ENCODE data around the gene TXNRD1.
A peak's percentile ranks its signal among the peaks of the same experiment; 100 is the strongest.

The TXNRD1 gene

GRCh38 chr12:104212516-104212915, 3.1 kb upstream of the TXNRD1 start:
- no peak for TF ChIP-seq FOXP2 (optimal IDR thresholded peaks at IDR 0.05; ENCODE audit: borderline replicate concordance, extremely low read depth, extremely low read length, insufficient read depth)
- no peak for TF ChIP-seq POLR2AphosphoS5 (IDR thresholded peaks at IDR 0.05; ENCODE audit: low read depth, low read length)
- no peak for TF ChIP-seq TAF1 (IDR thresholded peaks at IDR 0.05; ENCODE audit: borderline replicate concordance, insufficient read depth, low read length)
- TF ChIP-seq, protein P1, sequence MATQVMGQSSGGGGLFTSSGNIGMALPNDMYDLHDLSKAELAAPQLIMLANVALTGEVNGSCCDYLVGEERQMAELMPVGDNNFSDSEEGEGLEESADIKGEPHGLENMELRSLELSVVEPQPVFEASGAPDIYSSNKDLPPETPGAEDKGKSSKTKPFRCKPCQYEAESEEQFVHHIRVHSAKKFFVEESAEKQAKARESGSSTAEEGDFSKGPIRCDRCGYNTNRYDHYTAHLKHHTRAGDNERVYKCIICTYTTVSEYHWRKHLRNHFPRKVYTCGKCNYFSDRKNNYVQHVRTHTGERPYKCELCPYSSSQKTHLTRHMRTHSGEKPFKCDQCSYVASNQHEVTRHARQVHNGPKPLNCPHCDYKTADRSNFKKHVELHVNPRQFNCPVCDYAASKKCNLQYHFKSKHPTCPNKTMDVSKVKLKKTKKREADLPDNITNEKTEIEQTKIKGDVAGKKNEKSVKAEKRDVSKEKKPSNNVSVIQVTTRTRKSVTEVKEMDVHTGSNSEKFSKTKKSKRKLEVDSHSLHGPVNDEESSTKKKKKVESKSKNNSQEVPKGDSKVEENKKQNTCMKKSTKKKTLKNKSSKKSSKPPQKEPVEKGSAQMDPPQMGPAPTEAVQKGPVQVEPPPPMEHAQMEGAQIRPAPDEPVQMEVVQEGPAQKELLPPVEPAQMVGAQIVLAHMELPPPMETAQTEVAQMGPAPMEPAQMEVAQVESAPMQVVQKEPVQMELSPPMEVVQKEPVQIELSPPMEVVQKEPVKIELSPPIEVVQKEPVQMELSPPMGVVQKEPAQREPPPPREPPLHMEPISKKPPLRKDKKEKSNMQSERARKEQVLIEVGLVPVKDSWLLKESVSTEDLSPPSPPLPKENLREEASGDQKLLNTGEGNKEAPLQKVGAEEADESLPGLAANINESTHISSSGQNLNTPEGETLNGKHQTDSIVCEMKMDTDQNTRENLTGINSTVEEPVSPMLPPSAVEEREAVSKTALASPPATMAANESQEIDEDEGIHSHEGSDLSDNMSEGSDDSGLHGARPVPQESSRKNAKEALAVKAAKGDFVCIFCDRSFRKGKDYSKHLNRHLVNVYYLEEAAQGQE (IDR thresholded peaks at IDR 0.05; ENCODE audit: insufficient read depth in 1 of 2, low read depth in 2 of 2, low read length in 2 of 2) = no peak
- no peak for TF ChIP-seq SIN3A (IDR thresholded peaks at IDR 0.05; ENCODE audit: borderline replicate concordance, insufficient read depth, low read length)

DNA sequence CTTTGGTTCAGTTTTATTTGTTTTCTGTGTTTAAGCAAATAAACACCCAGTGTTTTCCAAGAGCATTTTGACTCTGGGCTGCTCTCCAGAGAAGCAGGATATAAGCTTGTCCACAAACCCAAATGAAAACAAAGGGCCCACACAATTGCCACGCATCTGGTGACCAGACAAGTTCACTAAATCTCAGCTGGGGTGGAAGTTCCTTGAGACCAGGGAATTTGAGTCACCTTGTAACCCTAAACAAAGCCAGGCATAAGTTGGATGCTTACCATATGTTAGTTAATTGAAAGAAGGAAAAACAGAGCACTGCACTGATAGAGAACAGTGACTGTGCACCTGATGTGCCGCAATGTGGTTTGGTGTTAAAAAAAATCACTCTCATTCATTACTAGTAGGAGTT, 1.6 kb upstream of the TXNRD1 start:
- no peak for TF ChIP-seq TAF1 (IDR thresholded peaks at IDR 0.05; ENCODE audit: borderline replicate concordance, insufficient read depth, low read length)
- no peak for TF ChIP-seq FOXP2 (optimal IDR thresholded peaks at IDR 0.05; ENCODE audit: borderline replicate concordance, extremely low read depth, extremely low read length, insufficient read depth)
- TF ChIP-seq POLR2AphosphoS5 (IDR thresholded peaks at IDR 0.05; ENCODE audit: low read depth, low read length) = no peak; the same call in 1 of the 2 replicates
- 0 out of 2 replicates have a peak, but pooled peaks have one; percentile 51 for TF ChIP-seq SIN3A (IDR thresholded peaks at IDR 0.05; ENCODE audit: borderline replicate concordance, insufficient read depth, low read length)
- TF ChIP-seq, protein P1 (IDR thresholded peaks at IDR 0.05; ENCODE audit: insufficient read depth in 1 of 2, low read depth in 2 of 2, low read length in 2 of 2) = 0 out of 4 replicates have a peak, but pooled peaks of 1 of the 2 experiments have one; percentile 58

- TF ChIP-seq TAF1 (IDR thresholded peaks at IDR 0.05; ENCODE audit: borderline replicate concordance, insufficient read depth, low read length) (no peak), SIN3A (IDR thresholded peaks at IDR 0.05; ENCODE audit: borderline replicate concordance, insufficient read depth, low read length) (no peak), FOXP2 (optimal IDR thresholded peaks at IDR 0.05; ENCODE audit: borderline replicate concordance, extremely low read depth, extremely low read length, insufficient read depth) (no peak), POLR2AphosphoS5 (IDR thresholded peaks at IDR 0.05; ENCODE audit: low read depth, low read length) (no peak)
- TF ChIP-seq, protein P1 (IDR thresholded peaks at IDR 0.05; ENCODE audit: insufficient read depth in 1 of 2, low read depth in 2 of 2, low read length in 2 of 2) = no peak
Observed at GRCh38 chr12:104216521-104216924, 944 bp downstream of the TXNRD1 start.

- no peak for TF ChIP-seq SIN3A (IDR thresholded peaks at IDR 0.05; ENCODE audit: borderline replicate concordance, insufficient read depth, low read length)
- no peak for TF ChIP-seq TAF1 (IDR thresholded peaks at IDR 0.05; ENCODE audit: borderline replicate concordance, insufficient read depth, low read length)
- TF ChIP-seq, protein P1 (IDR thresholded peaks at IDR 0.05; ENCODE audit: insufficient read depth in 1 of 2, low read depth in 2 of 2, low read length in 2 of 2) = no peak
- TF ChIP-seq POLR2AphosphoS5 (IDR thresholded peaks at IDR 0.05; ENCODE audit: low read depth, low read length) = no peak
- TF ChIP-seq FOXP2 (optimal IDR thresholded peaks at IDR 0.05; ENCODE audit: borderline replicate concordance, extremely low read depth, extremely low read length, insufficient read depth) = no peak
Observed at GRCh38 chr12:104218935-104219334, 3.4 kb downstream of the TXNRD1 start.

Data from PFSK-1 (cell line).